GM20000 (cell line): ENCODE data around the gene NCOA1.
"Not testable (repeated sequence)": the region's sequence is repeated elsewhere in the genome, so short reads cannot be mapped to it uniquely, and the experiment has no call there.

ENCODE experiments used
- DNase-seq: peaks from one replicate; pipeline ENCODE4 v3.0.0; 2012; ENCODE audit warnings: low spot score
- TF ChIP-seq, protein P1 (sequence below): IDR thresholded peaks from 2 replicates; pipeline ENCODE4 v1.5.1; 2012; ENCODE audit warnings: mild to moderate bottlenecking, control low read depth; ENCODE audit errors: extremely low read depth, missing control alignments

Gene NCOA1

DNA sequence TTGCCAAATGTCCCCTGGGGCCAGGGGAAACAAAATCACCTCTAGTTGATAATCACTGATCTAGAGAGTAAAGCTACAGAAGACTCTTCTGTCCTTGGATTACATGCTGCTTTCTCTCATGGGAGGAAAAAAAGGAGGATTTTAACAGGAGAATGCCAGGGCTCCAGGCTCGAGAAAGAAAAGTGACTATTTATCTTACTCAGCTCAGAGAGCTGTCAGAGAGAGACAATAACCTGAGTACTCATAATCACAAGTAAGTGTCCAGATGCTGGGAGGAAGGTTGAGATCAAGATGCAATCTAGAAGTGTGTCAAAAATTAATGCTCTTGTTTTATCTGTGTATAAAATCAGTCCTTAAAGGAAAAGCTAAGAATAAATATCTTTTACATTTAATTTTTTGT lies 168.8 kb downstream of the NCOA1 start:
- no peak for DNase-seq
- TF ChIP-seq, protein P1, sequence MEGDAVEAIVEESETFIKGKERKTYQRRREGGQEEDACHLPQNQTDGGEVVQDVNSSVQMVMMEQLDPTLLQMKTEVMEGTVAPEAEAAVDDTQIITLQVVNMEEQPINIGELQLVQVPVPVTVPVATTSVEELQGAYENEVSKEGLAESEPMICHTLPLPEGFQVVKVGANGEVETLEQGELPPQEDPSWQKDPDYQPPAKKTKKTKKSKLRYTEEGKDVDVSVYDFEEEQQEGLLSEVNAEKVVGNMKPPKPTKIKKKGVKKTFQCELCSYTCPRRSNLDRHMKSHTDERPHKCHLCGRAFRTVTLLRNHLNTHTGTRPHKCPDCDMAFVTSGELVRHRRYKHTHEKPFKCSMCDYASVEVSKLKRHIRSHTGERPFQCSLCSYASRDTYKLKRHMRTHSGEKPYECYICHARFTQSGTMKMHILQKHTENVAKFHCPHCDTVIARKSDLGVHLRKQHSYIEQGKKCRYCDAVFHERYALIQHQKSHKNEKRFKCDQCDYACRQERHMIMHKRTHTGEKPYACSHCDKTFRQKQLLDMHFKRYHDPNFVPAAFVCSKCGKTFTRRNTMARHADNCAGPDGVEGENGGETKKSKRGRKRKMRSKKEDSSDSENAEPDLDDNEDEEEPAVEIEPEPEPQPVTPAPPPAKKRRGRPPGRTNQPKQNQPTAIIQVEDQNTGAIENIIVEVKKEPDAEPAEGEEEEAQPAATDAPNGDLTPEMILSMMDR: no peak

DNA sequence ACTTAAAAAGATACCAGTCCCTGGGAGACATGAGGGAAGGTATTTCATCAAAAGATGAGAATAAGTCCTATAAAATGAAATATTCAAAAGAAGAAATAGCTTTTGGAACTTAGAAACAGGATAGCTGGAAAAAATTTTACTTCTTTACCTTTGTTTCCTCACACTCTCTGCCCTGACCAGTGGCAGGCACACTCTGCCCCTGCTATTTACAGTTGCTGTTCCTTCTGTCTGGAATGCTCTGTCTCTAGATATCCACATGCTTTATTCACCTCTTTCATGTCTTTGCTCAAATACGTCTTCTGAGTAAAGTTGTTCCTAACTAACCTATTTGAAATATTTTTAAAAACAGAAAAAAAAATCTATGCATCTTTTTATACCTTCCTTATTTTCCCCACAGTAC lies 176.5 kb downstream of the NCOA1 start:
- DNase-seq: no peak
- TF ChIP-seq, protein P1: no peak

DNA sequence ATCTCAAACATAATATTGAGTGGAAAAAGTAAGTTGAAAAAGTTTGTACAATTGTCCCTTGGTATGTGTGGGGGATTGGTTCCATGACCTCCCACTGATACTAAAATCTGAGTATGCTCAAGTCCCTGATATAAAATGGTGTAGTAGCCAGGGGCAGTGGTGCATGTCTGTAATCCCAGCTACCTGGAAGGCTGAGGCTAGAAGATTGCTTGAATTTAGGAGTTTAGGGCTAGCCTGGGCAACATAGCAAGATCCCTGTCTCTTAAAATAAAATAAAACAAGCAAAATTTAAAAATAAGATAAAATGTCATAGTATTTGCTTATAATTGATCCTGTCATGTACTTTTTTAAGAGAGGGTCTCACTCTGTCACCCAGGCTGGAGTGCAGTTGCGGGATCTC lies 180.2 kb downstream of the NCOA1 start:
- DNase-seq: no peak
- TF ChIP-seq, protein P1: no peak

DNA sequence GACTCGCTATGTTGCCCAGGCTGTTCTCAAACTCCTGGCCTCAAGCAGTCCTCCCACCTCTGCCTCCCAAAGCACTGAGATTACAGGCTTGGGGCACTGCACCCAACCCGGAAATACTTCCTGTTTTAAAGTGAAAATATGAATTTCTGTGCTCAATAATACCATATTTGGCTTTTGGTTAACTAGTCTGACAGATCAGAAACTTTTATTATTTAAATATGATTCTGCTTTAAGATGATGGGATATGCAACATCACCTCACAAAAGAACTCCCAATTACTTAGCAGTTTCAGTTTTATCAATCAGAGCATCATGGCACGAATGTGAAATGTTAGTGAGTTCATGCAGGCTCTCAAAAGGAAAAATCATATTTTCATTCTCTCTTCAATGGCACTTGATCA lies 181.5 kb downstream of the NCOA1 start:
- no peak for DNase-seq
- TF ChIP-seq, protein P1: no peak

DNA sequence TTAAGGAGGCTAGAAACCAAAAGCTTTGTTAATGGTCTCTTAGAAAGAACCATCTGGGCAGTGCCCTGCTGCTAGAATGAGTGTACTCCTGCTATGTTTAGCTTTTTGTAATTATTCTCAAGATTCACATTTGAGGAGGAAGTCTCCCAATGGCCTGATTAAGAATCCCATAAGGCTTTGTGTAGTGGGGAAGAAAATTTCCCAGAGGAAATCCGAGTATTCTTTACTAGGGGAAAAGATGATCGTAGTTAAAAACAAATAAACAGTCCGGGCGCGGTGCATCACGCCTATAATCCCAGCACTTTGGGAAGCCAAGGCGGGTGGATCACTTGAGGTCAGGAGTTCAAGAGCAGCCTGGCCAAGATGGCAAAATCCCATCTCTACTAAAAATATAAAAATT lies 184.3 kb downstream of the NCOA1 start:
- TF ChIP-seq, protein P1: no peak
- no peak for DNase-seq

DNA sequence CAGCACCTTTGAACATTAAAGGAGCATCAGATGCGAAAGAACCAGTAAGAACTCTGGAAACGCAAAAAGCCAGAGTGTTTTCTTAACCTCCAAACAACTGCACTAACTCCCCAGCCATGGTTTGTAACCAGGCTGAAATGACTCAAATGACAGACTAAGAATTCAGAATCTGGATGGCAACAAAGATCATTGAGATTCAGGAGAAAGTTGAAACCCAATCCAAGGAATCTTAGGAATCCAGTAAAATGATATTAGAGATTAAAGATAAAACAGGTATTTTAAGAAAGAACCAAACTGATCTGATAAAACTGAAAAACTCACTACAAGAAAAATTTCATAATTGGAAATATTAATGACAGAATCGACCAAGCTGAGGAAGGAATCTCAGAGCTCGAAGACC lies 185.4 kb downstream of the NCOA1 start:
- TF ChIP-seq, protein P1: no peak
- DNase-seq: no peak

DNA sequence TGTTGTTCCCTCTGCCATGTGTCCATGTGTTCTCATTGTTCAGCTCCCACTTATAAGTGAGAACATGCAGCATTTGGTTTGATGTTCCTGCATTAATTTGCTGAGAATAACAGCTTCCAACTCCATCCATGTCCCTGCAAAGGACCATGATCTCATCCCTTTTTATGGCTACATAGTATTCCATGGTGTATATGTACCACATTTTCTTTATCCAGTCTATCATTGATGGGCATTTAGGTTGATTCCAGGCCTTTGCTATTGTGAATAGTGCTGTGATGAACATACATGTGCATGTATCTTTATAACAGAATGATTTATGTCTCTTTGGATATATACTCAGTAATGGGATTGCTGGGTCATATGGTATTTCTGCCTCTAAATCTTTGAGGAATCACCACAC lies 187.0 kb downstream of the NCOA1 start:
- not testable (repeated sequence) for DNase-seq

DNA sequence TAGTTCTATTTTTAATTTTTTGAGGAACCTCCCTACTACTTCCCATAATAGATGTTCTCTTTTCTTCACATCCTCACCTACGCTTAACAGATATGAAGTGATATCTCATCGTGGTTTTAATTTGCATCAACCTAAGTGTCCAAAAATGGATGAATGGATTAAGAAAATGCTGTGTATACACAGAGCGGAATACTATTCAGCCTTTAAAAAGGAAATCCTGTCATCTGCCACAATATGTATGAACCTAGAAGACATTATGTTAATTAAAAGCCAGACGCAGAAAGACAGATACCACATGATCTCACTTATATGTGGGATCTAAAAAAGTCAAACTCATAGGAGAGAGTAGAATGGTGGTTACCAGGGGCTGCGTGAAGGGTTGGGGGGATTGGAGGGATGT lies 189.1 kb downstream of the NCOA1 start:
- TF ChIP-seq, protein P1: no peak
- no peak for DNase-seq
